ENCODE results near the gene MGP.

MGP gene

DNA sequence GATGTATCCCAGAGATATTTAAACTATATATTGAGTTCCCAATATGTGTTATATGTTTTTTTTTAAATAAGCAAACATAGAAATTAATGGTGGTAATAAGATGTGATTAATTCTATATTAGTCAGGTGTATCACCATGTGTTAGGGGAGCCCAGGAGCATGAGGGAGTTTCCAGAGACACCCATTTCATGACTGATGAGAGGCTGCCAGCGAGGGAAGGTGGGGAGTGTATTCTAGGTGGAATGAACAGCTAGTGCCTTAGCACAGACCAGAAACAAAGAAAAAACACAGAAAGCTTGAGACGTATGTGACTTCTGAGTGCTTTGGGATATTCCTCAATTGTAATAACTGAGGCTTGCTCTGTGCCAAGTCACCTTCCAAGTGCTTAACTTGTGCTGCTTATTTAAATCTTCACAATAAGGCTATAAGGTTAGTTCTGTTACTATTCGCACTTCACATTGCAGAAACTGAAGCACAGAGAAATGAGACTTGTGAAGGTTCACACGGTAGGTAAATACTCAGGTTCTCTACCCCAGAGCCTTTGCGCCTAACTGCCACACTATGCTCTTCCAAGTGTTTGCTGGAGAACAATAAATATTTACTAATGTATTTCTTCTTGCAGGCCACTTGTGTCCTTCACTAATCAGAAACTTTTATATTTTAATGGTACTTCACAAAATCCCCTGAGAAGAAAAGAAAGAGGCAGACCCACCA, 17.9 kb upstream of the MGP start:
- no peaks in the 10 kb centered on the region for H3K36me3 ChIP-seq (replicated peaks)
- TF ChIP-seq, protein P1, sequence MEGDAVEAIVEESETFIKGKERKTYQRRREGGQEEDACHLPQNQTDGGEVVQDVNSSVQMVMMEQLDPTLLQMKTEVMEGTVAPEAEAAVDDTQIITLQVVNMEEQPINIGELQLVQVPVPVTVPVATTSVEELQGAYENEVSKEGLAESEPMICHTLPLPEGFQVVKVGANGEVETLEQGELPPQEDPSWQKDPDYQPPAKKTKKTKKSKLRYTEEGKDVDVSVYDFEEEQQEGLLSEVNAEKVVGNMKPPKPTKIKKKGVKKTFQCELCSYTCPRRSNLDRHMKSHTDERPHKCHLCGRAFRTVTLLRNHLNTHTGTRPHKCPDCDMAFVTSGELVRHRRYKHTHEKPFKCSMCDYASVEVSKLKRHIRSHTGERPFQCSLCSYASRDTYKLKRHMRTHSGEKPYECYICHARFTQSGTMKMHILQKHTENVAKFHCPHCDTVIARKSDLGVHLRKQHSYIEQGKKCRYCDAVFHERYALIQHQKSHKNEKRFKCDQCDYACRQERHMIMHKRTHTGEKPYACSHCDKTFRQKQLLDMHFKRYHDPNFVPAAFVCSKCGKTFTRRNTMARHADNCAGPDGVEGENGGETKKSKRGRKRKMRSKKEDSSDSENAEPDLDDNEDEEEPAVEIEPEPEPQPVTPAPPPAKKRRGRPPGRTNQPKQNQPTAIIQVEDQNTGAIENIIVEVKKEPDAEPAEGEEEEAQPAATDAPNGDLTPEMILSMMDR (IDR thresholded peaks at IDR 0.05; ENCODE audit: low read depth, low read length, missing control alignments) = no peak
- in situ Hi-C loops (cut with HindIII; ENCODE audit: low pct_ligation_motif_present, low sequenced_read_pairs) = no loop called here
- H3K27ac ChIP-seq = no peak overlapping the region
- H3K4me3 ChIP-seq (ENCODE audit: low read depth, low read length) = no peak overlapping the region
- no peak for DNase-seq
- no peaks in the 10 kb centered on the region for H3K27me3 ChIP-seq (replicated peaks)

DNA sequence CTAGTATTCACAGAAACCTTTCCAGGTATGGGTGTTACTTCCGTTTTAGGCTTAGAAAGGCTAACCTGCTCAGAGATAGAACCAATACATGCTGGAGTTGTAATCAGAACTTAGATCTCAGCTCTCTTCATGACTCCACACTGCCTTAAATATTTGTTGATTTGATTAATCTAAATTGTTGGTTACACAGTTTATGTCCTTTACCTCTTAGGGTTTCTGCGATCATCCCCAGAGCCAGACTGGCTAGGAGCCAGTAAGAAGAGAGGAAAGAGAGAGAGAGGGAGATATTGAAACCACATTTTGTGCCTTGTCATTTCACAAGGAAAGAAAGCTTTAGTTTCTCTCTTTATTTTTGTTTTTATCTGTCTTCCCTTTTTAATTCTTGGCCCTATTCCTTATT, 16.8 kb upstream of the MGP start:
- H3K4me3 ChIP-seq (ENCODE audit: low read depth, low read length) = no peak overlapping the region
- in situ Hi-C loops (cut with HindIII; ENCODE audit: low pct_ligation_motif_present, low sequenced_read_pairs) = no loop called here
- H3K27me3 ChIP-seq (replicated peaks) = no peaks in the 10 kb centered on the region
- TF ChIP-seq, protein P1 (IDR thresholded peaks at IDR 0.05; ENCODE audit: low read depth, low read length, missing control alignments) = no peak
- DNase-seq = no peak
- H3K27ac ChIP-seq = no peak overlapping the region
- H3K36me3 ChIP-seq (replicated peaks) = no peaks in the 10 kb centered on the region

DNA sequence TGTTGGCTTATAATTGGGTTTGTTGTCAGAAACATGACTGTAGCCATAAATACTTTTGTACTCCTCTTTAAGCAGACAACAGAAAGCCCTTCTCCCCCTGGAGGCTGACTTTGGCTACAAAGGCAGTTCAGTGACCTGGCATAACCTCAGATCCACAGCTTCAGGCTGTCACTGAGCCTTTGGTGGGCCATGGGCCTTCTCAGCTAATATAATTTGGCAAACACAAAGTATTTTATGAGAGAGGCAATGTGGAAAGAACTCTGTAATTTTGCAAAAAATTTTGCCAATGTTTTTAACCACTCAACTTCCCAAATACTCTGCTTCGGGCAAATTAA, 15.5 kb upstream of the MGP start:
- Histone ChIP-seq H3K27ac (no peak overlapping the region), H3K27me3 (replicated peaks) (no peaks in the 10 kb centered on the region), H3K36me3 (replicated peaks) (no peaks in the 10 kb centered on the region), H3K4me3 (ENCODE audit: low read depth, low read length) (no peak overlapping the region)
- DNase-seq = no peak
- in situ Hi-C loops (cut with HindIII; ENCODE audit: low pct_ligation_motif_present, low sequenced_read_pairs) = no loop called here
- TF ChIP-seq, protein P1 (IDR thresholded peaks at IDR 0.05; ENCODE audit: low read depth, low read length, missing control alignments) = peak; percentile 7

DNA sequence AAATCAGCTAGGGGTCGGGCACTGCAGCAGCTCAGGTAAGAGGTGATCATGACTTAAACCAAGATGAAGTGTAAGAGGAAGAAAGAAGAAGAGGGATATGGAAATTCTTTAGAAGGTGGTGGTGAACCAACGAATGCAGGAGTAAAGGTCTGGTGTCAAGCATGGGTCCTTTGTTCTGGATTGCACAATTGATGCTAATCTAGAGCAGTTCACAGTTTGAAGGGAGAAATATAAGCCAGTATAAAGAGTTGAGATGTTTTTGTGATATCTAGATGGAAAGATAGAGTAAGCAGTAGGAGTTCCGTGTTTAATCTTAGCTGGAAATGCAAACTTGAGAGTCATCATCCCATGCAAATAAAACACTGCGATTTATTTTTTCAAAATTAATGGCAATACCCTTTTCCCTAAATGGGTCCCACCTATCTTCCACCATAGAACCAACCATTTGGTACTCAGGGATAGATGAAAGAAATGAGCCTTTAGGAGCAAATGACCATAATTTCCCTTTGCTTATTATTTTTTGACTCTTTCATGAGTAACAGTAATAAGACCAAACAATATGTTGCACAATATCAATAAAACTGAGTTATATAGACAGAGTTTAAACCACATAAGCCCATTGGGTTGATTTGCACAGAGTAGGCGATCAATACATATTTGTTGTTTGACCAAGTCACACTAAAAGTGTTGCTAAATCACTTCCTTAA, 15.0 kb upstream of the MGP start:
- Histone ChIP-seq H3K27me3 (replicated peaks) (no peaks in the 10 kb centered on the region), H3K4me3 (ENCODE audit: low read depth, low read length) (no peak overlapping the region), H3K36me3 (replicated peaks) (no peaks in the 10 kb centered on the region), H3K27ac (no peak overlapping the region)
- in situ Hi-C loops (cut with HindIII; ENCODE audit: low pct_ligation_motif_present, low sequenced_read_pairs) = no loop called here
- DNase-seq = no peak
- TF ChIP-seq, protein P1 (IDR thresholded peaks at IDR 0.05; ENCODE audit: low read depth, low read length, missing control alignments) = no peak

DNA sequence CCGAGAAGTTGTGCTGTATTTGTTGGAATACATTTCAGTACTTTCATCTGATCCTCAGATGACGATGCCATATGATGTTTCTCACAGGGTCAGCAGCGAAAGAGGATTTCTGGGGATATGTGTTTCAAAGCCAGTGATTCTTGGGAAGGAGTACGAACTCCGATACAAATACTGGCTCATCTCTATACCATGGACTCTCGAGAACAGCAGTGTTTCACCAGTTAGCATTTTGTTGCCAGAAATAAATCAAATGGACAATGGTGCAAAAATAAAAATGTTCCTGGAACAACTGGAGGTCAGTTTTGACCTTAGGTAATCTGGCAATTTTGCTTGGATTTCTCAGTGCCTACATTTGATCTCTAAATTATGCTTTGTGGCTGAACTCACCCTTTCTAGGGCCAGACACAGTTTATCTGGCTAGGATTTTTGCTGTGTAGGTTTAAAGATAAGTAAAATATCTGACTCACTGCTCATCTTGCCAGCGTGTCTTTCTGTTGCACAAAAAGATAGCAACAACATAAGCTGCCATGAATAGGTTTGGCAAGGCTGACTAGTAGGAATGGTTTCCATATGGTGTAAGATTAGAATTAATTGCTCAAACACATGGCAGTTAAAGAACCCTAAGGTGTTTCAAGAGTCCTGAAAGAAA, 11.0 kb upstream of the MGP start:
- Histone ChIP-seq H3K4me3 (ENCODE audit: low read depth, low read length) (no peak overlapping the region), H3K36me3 (replicated peaks) (no peaks in the 10 kb centered on the region), H3K27me3 (replicated peaks) (no peaks in the 10 kb centered on the region), H3K27ac (peak overlapping the region; percentile 76)
- TF ChIP-seq, protein P1 (IDR thresholded peaks at IDR 0.05; ENCODE audit: low read depth, low read length, missing control alignments) = no peak
- DNase-seq = peak; percentile 74
- in situ Hi-C loops (cut with HindIII; ENCODE audit: low pct_ligation_motif_present, low sequenced_read_pairs) = no loop called here

Data from brain microvascular endothelial cell (primary cell).